ENCODE measurements around the gene ROM1.

Gene ROM1

GRCh38 chr11:62588966-62589637 lies 24.0 kb upstream of the ROM1 start:
- DNase-seq (ENCODE audit: low read depth), result no peak

- peak; percentile 92 for DNase-seq (ENCODE audit: low read depth)
Observed at GRCh38 chr11:62591448-62592145, 21.5 kb upstream of the ROM1 start, which contains the start of gene TUT1. Gene TUT1 (minus strand): TSS chr11:62591523. CDS start chr11:62591485, 38 bp downstream.

- DNase-seq (ENCODE audit: low read depth), result no peak
Observed at GRCh38 chr11:62592146-62592815, 20.8 kb upstream of the ROM1 start.

GRCh38 chr11:62592989-62593421 lies 20.1 kb upstream of the ROM1 start:
- DNase-seq (ENCODE audit: low read depth), result no peak

GRCh38 chr11:62593434-62594044 lies 19.5 kb upstream of the ROM1 start:
- DNase-seq (ENCODE audit: low read depth), result peak; percentile 69

GRCh38 chr11:62595124-62595523 lies 17.9 kb upstream of the ROM1 start:
- no peak for DNase-seq (ENCODE audit: low read depth)

- peak; percentile 94 for DNase-seq (ENCODE audit: low read depth)
Observed at GRCh38 chr11:62599069-62599696, 13.9 kb upstream of the ROM1 start.

- no peak for DNase-seq (ENCODE audit: low read depth)
Observed at GRCh38 chr11:62599901-62600300, 13.2 kb upstream of the ROM1 start.

GRCh38 chr11:62600367-62601121 lies 12.5 kb upstream of the ROM1 start:
- DNase-seq (ENCODE audit: low read depth), result no peak

GRCh38 chr11:62601122-62601371 lies 12.0 kb upstream of the ROM1 start:
- DNase-seq (ENCODE audit: low read depth), result peak; percentile 34

GRCh38 chr11:62601372-62602140 lies 11.5 kb upstream of the ROM1 start, which contains the start of gene MTA2:
Gene MTA2 (minus strand): TSS chr11:62601865. CDS start chr11:62601450, 415 bp downstream.
- peak; percentile 99 for DNase-seq (ENCODE audit: low read depth)

GRCh38 chr11:62602141-62603071 lies 10.7 kb upstream of the ROM1 start:
- DNase-seq (ENCODE audit: low read depth), result no peak

GRCh38 chr11:62603072-62603408 lies 10.0 kb upstream of the ROM1 start:
- DNase-seq (ENCODE audit: low read depth), result no peak

GRCh38 chr11:62603776-62604299 lies 9.2 kb upstream of the ROM1 start:
- no peak for DNase-seq (ENCODE audit: low read depth)

GRCh38 chr11:62604460-62605120 lies 8.5 kb upstream of the ROM1 start:
- DNase-seq (ENCODE audit: low read depth), result no peak

GRCh38 chr11:62605467-62605866 lies 7.6 kb upstream of the ROM1 start:
- DNase-seq (ENCODE audit: low read depth), result no peak

GRCh38 chr11:62605902-62606301 lies 7.2 kb upstream of the ROM1 start:
- DNase-seq (ENCODE audit: low read depth), result no peak

GRCh38 chr11:62607714-62608113 lies 5.3 kb upstream of the ROM1 start:
- DNase-seq (ENCODE audit: low read depth), result no peak

GRCh38 chr11:62608776-62609175 lies 4.3 kb upstream of the ROM1 start:
- DNase-seq (ENCODE audit: low read depth), result no peak
